NCI-H128 (cell line): ENCODE results near the gene TRERF1.
"Not testable (repeated sequence)": the region's sequence is repeated elsewhere in the genome, so short reads cannot be mapped to it uniquely, and the experiment has no call there.

Experiments used
- DNase-seq: peaks from one replicate; lab custom pipeline; 2025; ENCODE audit not compliant: unreplicated experiment; lab: John Stamatoyannopoulos, UW

TRERF1 gene

GRCh38 chr6:42227173-42227850 is 224.4 kb downstream of the TRERF1 start:
- no peak for DNase-seq

GRCh38 chr6:42226645-42227143 is 225.0 kb downstream of the TRERF1 start:
- DNase-seq: no peak

GRCh38 chr6:42226161-42226611 is 225.5 kb downstream of the TRERF1 start:
- no peak for DNase-seq

- no peak for DNase-seq
These were observed 226.3 kb downstream of the TRERF1 start for GRCh38 chr6:42225419-42225818.

GRCh38 chr6:42225029-42225339 is 226.7 kb downstream of the TRERF1 start:
- no peak for DNase-seq

GRCh38 chr6:42224222-42225028 is 227.3 kb downstream of the TRERF1 start:
- no peak for DNase-seq

- DNase-seq: no peak
These were observed 229.3 kb downstream of the TRERF1 start for GRCh38 chr6:42222448-42222847.

GRCh38 chr6:42221546-42221945 is 230.2 kb downstream of the TRERF1 start:
- DNase-seq: no peak

GRCh38 chr6:42220807-42221206 is 230.9 kb downstream of the TRERF1 start:
- no peak for DNase-seq

GRCh38 chr6:42217519-42218367 is 234.0 kb downstream of the TRERF1 start, which contains the start of gene MRPS10:
Gene MRPS10 (minus strand): TSS chr6:42217861. CDS start chr6:42217849, 12 bp downstream.
- DNase-seq: peak; percentile 78

GRCh38 chr6:42217157-42217518 is 234.6 kb downstream of the TRERF1 start:
- DNase-seq: no peak

- not testable (repeated sequence) for DNase-seq
These were observed 235.2 kb downstream of the TRERF1 start for GRCh38 chr6:42216495-42216894.

GRCh38 chr6:42212442-42212841 is 239.3 kb downstream of the TRERF1 start:
- DNase-seq: no peak

- DNase-seq: no peak
These were observed 240.0 kb downstream of the TRERF1 start for GRCh38 chr6:42211726-42212125.

- DNase-seq: no peak
These were observed 241.2 kb downstream of the TRERF1 start for GRCh38 chr6:42210551-42210950.

GRCh38 chr6:42207559-42207958 is 244.2 kb downstream of the TRERF1 start:
- DNase-seq: not testable (repeated sequence)

GRCh38 chr6:42204768-42205282 is 246.9 kb downstream of the TRERF1 start:
- no peak for DNase-seq

GRCh38 chr6:42203183-42203582 is 248.5 kb downstream of the TRERF1 start:
- no peak for DNase-seq

GRCh38 chr6:42202131-42202915 is 249.4 kb downstream of the TRERF1 start:
- DNase-seq: not testable (repeated sequence)

GRCh38 chr6:42201382-42201781 is 250.3 kb downstream of the TRERF1 start:
- no peak for DNase-seq
